Measurements from ENCODE around the gene MMP26.

The MMP26 gene

GRCh38 chr11:4704054-4704789 lies at the start of gene MMP26:
Gene MMP26 (plus strand): TSS chr11:4704784.
- DNase-seq (ENCODE audit: low read depth) = no peak
- no peak within 1 kb of the TSS for H3K4me3 ChIP-seq (ENCODE audit: low read length)
- TF ChIP-seq CTCF (IDR thresholded peaks at IDR 0.05; ENCODE audit: insufficient read depth, low read depth, low read length, missing control alignments) = no peak

GRCh38 chr11:4658629-4659445 lies 45.7 kb upstream of the MMP26 start:
- no peak for DNase-seq (ENCODE audit: low read depth)
- no peak for TF ChIP-seq CTCF (IDR thresholded peaks at IDR 0.05; ENCODE audit: insufficient read depth, low read depth, low read length, missing control alignments)
- no peak overlapping the region for H3K4me3 ChIP-seq (ENCODE audit: low read length)

- no peak overlapping the region for H3K4me3 ChIP-seq (ENCODE audit: low read length)
- TF ChIP-seq CTCF (IDR thresholded peaks at IDR 0.05; ENCODE audit: insufficient read depth, low read depth, low read length, missing control alignments) = no peak
- no peak for DNase-seq (ENCODE audit: low read depth)
Observed at GRCh38 chr11:4662876-4663275, 41.7 kb upstream of the MMP26 start.

GRCh38 chr11:4664183-4664582 lies 40.4 kb upstream of the MMP26 start:
- H3K4me3 ChIP-seq (ENCODE audit: low read length) = no peak overlapping the region
- TF ChIP-seq CTCF (IDR thresholded peaks at IDR 0.05; ENCODE audit: insufficient read depth, low read depth, low read length, missing control alignments) = no peak
- no peak for DNase-seq (ENCODE audit: low read depth)

- TF ChIP-seq CTCF (IDR thresholded peaks at IDR 0.05; ENCODE audit: insufficient read depth, low read depth, low read length, missing control alignments) = no peak
- no peak overlapping the region for H3K4me3 ChIP-seq (ENCODE audit: low read length)
- no peak for DNase-seq (ENCODE audit: low read depth)
Observed at GRCh38 chr11:4664786-4665185, 39.8 kb upstream of the MMP26 start.

- no peak for DNase-seq (ENCODE audit: low read depth)
- no peak overlapping the region for H3K4me3 ChIP-seq (ENCODE audit: low read length)
- TF ChIP-seq CTCF (IDR thresholded peaks at IDR 0.05; ENCODE audit: insufficient read depth, low read depth, low read length, missing control alignments) = no peak
Observed at GRCh38 chr11:4665424-4665823, 39.2 kb upstream of the MMP26 start.
